Type B pancreatic cell (in vitro differentiated cells): ENCODE measurements around the gene DNAJA3. TPM values are rescaled to one million over a fixed set of nuclear protein-coding genes. Genes with fewer than 3 reads are reported as not detected.

Experiments used
- DNase-seq: peaks from one replicate; pipeline ENCODE4 v3.0.0; 2021; ENCODE audit warnings: mixed read lengths; ENCODE audit not compliant: unreplicated experiment; ENCODE audit errors: extremely low spot score
- H3K27ac Mint-ChIP-seq: 2 replicates; pipeline ENCODE4 v1.8.0; 2021; ENCODE audit warnings: mild to moderate bottlenecking, mixed read lengths
- H3K27me3 Mint-ChIP-seq: 2 replicates; pipeline ENCODE4 v1.8.0; 2021; ENCODE audit warnings: mixed read lengths
- H3K36me3 Mint-ChIP-seq: 2 replicates; pipeline ENCODE4 v1.8.0; 2021; ENCODE audit warnings: mixed read lengths
- H3K4me1 Mint-ChIP-seq: one replicate; pipeline ENCODE4 v1.8.0; 2021; ENCODE audit warnings: mixed read lengths; ENCODE audit not compliant: unreplicated experiment
- H3K4me3 Mint-ChIP-seq: 2 replicates; pipeline ENCODE4 v1.8.0; 2021; ENCODE audit warnings: mild to moderate bottlenecking, mixed read lengths
- H3K9me3 Mint-ChIP-seq: 2 replicates; pipeline ENCODE4 v1.8.0; 2021; ENCODE audit warnings: mixed read lengths
- CTCF ChIP-seq: fragments of 200-600 bp; sonication (generic); conservative IDR thresholded peaks from 2 replicates; pipeline ENCODE4 v1.5.0; 2021; ENCODE audit warnings: antibody characterized with exemption, mild to moderate bottlenecking
- total RNA-seq: library from RNA; stranded (reverse); gene quantifications from 2 replicates; pipeline ENCODE4 v1.2.1, GENCODE V29; 2021; ENCODE audit warnings: low replicate concordance

Gene DNAJA3
- total RNA-seq, 1 donor from 2014 or later: 46.5 TPM

- no peak overlapping the region for H3K27ac Mint-ChIP-seq
- H3K27me3 Mint-ChIP-seq: no peaks in the 10 kb centered on the region
- peaks cover 15% of the 10 kb centered on the region for H3K36me3 Mint-ChIP-seq
- no peak for TF ChIP-seq CTCF
- H3K4me3 Mint-ChIP-seq: no peak overlapping the region
- DNase-seq: no peak
- no peaks in the 10 kb centered on the region for H3K9me3 Mint-ChIP-seq
- H3K4me1 Mint-ChIP-seq: no peaks in the 10 kb centered on the region
Measured at GRCh38 chr16:4442371-4442770, 16.7 kb downstream of the DNAJA3 start.

- Mint-ChIP-seq H3K27me3 (no peaks in the 10 kb centered on the region), H3K4me1 (no peaks in the 10 kb centered on the region), H3K27ac (no peak overlapping the region), H3K4me3 (no peak overlapping the region), H3K9me3 (no peaks in the 10 kb centered on the region), H3K36me3 (peaks cover 15% of the 10 kb centered on the region)
- no peak for TF ChIP-seq CTCF
- DNase-seq: no peak
Measured at GRCh38 chr16:4443271-4443670, 17.6 kb downstream of the DNAJA3 start.

GRCh38 chr16:4443986-4444385 is 18.3 kb downstream of the DNAJA3 start:
- no peaks in the 10 kb centered on the region for H3K4me1 Mint-ChIP-seq
- TF ChIP-seq CTCF: no peak
- no peaks in the 10 kb centered on the region for H3K27me3 Mint-ChIP-seq
- peaks cover 15% of the 10 kb centered on the region for H3K36me3 Mint-ChIP-seq
- H3K4me3 Mint-ChIP-seq: no peak overlapping the region
- no peak for DNase-seq
- H3K27ac Mint-ChIP-seq: no peak overlapping the region
- no peaks in the 10 kb centered on the region for H3K9me3 Mint-ChIP-seq

- DNase-seq: no peak
- Mint-ChIP-seq H3K27ac (no peak overlapping the region), H3K4me1 (no peaks in the 10 kb centered on the region), H3K27me3 (no peaks in the 10 kb centered on the region), H3K4me3 (no peak overlapping the region), H3K9me3 (no peaks in the 10 kb centered on the region), H3K36me3 (no peaks in the 10 kb centered on the region)
- no peak for TF ChIP-seq CTCF
Measured at GRCh38 chr16:4450430-4450829, 24.8 kb downstream of the DNAJA3 start.

GRCh38 chr16:4450931-4451519 is 25.4 kb downstream of the DNAJA3 start:
- Mint-ChIP-seq H3K4me3 (no peak overlapping the region), H3K36me3 (no peaks in the 10 kb centered on the region), H3K9me3 (no peaks in the 10 kb centered on the region), H3K27ac (no peak overlapping the region), H3K27me3 (no peaks in the 10 kb centered on the region), H3K4me1 (no peaks in the 10 kb centered on the region)
- no peak for DNase-seq
- TF ChIP-seq CTCF: no peak

DNA sequence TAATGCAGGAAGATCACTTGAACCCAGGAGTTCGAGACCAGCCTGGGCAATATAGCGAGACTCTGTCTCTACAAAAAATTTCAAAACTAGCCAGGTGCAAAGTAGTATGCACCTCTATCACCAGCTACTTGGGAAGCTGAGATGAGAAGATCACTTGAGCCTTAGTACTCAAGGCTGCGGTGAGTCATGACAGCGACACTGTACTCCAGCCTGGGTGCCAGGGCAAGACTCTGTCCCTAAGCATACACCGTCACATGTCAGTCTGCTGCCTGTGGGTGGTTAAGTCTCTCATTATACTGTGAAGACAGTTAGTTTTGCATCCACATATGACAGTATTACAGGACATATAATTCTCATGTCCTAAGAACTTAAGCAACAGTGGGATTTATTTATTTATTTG is 27.0 kb downstream of the DNAJA3 start:
- H3K9me3 Mint-ChIP-seq: no peaks in the 10 kb centered on the region
- H3K4me1 Mint-ChIP-seq: no peaks in the 10 kb centered on the region
- H3K36me3 Mint-ChIP-seq: no peaks in the 10 kb centered on the region
- no peak for TF ChIP-seq CTCF
- no peak overlapping the region for H3K4me3 Mint-ChIP-seq
- no peak for DNase-seq
- no peak overlapping the region for H3K27ac Mint-ChIP-seq
- no peaks in the 10 kb centered on the region for H3K27me3 Mint-ChIP-seq
